Head of caudate nucleus (tissue), 42 donors: ENCODE results near the gene PLXND1.
"Not testable (repeated sequence)": the region's sequence is repeated elsewhere in the genome, so short reads cannot be mapped to it uniquely, and the experiment has no call there.

Experiments used
- DNase-seq, 42 donors: peaks; one replicate each; pipeline versions ENCODE4 v3.0.0 to v3.0.0-alpha.2; 2020 to 2021; ENCODE audit warnings: mixed read lengths in 7 of 42
- intact Hi-C: fragments of 100-400 bp; cut with DNase I; formaldehyde crosslinking; loops from one replicate; pipeline ENCODE4 v1.15.0; 2022

PLXND1 gene

GRCh38 chr3:129526121-129526900 is 80.2 kb downstream of the PLXND1 start:
- intact Hi-C loops = no loop called here
- DNase-seq = peak in 1 of 42 donors; percentile 19

GRCh38 chr3:129525341-129525968 is 81.0 kb downstream of the PLXND1 start:
- DNase-seq = no peak
- intact Hi-C loops = no loop called here

GRCh38 chr3:129524081-129524480 is 82.4 kb downstream of the PLXND1 start:
- intact Hi-C loops = no loop called here
- no peak for DNase-seq

GRCh38 chr3:129522953-129523352 is 83.5 kb downstream of the PLXND1 start:
- intact Hi-C loops = no loop called here
- no peak for DNase-seq

GRCh38 chr3:129521611-129522010 is 84.9 kb downstream of the PLXND1 start:
- no peak for DNase-seq
- intact Hi-C loops = no loop called here

- no peak for DNase-seq
- intact Hi-C loops = no loop called here
Measured at GRCh38 chr3:129520960-129521359, 85.5 kb downstream of the PLXND1 start.

GRCh38 chr3:129519896-129520715 is 86.4 kb downstream of the PLXND1 start:
- DNase-seq = no peak
- intact Hi-C loops = no loop called here

- intact Hi-C loops = no loop called here
- DNase-seq = no peak
Measured at GRCh38 chr3:129519449-129519848, 87.0 kb downstream of the PLXND1 start.

- intact Hi-C loops = no loop called here
- DNase-seq = no peak
Measured at GRCh38 chr3:129518581-129518980, 87.9 kb downstream of the PLXND1 start.

GRCh38 chr3:129518038-129518561 is 88.4 kb downstream of the PLXND1 start:
- intact Hi-C loops = no loop called here
- DNase-seq = no peak

GRCh38 chr3:129517516-129517915 is 89.0 kb downstream of the PLXND1 start:
- no peak for DNase-seq
- intact Hi-C loops = no loop called here

GRCh38 chr3:129515821-129516432 is 90.5 kb downstream of the PLXND1 start:
- DNase-seq, intact Hi-C loops: not testable (repeated sequence)

- intact Hi-C loops, DNase-seq: not testable (repeated sequence)
Measured at GRCh38 chr3:129515108-129515820, 91.2 kb downstream of the PLXND1 start.

GRCh38 chr3:129514563-129514962 is 91.9 kb downstream of the PLXND1 start:
- intact Hi-C loops = no loop called here

GRCh38 chr3:129514110-129514509 is 92.4 kb downstream of the PLXND1 start:
- intact Hi-C loops = no loop called here
- peak in 1 of 42 donors; percentile 20 for DNase-seq

More at GRCh38 chr3:129514563-129514962, 91.9 kb downstream of the PLXND1 start:
- no peak for DNase-seq

- intact Hi-C loops = no loop called here
- DNase-seq = no peak
Measured at GRCh38 chr3:129513705-129514104, 92.8 kb downstream of the PLXND1 start.

GRCh38 chr3:129512595-129512994 is 93.9 kb downstream of the PLXND1 start:
- no peak for DNase-seq
- intact Hi-C loops = no loop called here

GRCh38 chr3:129507181-129507831 is 99.2 kb downstream of the PLXND1 start:
- peak in 40 of 42 donors; percentile 24 to 86 (median 60) for DNase-seq
- intact Hi-C loops = loop anchor here (10.0 kb wide), 1 partner anchor 97 kb away; the partner anchor contains the start of gene PLXND1
